HFFc6 (cell line): ENCODE results near the gene FGF14. TPM values are rescaled to one million over a fixed set of nuclear protein-coding genes. Genes with fewer than 3 reads are reported as not detected.
"Not testable (repeated sequence)": the region's sequence is repeated elsewhere in the genome, so short reads cannot be mapped to it uniquely, and the experiment has no call there.

Experiments
- DNase-seq: peaks from one replicate; pipeline ENCODE4 v3.0.0-alpha.2; 2018
- H3K27ac Mint-ChIP-seq: 2 replicates; pipeline ENCODE4 v1.8.0; 2020; ENCODE audit warnings: mild to moderate bottlenecking, mixed read lengths
- H3K27me3 Mint-ChIP-seq: 2 replicates; pipeline ENCODE4 v1.8.0; 2021; ENCODE audit warnings: mild to moderate bottlenecking, moderate library complexity, mixed read lengths; ENCODE audit not compliant: insufficient read depth
- H3K36me3 Mint-ChIP-seq: 2 replicates; pipeline ENCODE4 v1.8.0; 2021; ENCODE audit warnings: low read depth, mixed read lengths
- H3K4me1 Mint-ChIP-seq: 2 replicates; pipeline ENCODE4 v1.8.0; 2020; ENCODE audit warnings: low read depth, mixed read lengths
- H3K4me3 Mint-ChIP-seq: 2 replicates; pipeline ENCODE4 v1.8.0; 2020; ENCODE audit warnings: mild to moderate bottlenecking, moderate library complexity, mixed read lengths
- H3K9me3 Mint-ChIP-seq: 2 replicates; pipeline ENCODE4 v1.8.0; 2020; ENCODE audit warnings: mild to moderate bottlenecking, mixed read lengths
- total RNA-seq, 6 experiments: library from RNA; stranded (reverse); fragmentation: NEBNext Ultra II Directional; extraction: Animal tissue kit (Norgen Biotek cat#: 25700); gene quantifications; 2 replicates in 1 of 6; 3 replicates in 5 of 6; pipeline ENCODE4 v1.2.3, GENCODE V29; 2021
- TF ChIP-seq, protein P1 (sequence below): fragments of 200-600 bp; sonication (generic); IDR thresholded peaks from 2 replicates; pipeline ENCODE4 v1.5.0; 2021; ENCODE audit warnings: antibody characterized with exemption, mild to moderate bottlenecking

The FGF14 gene
- total RNA-seq, 6 experiments from 2014 or later: 0.02 to 0.03 TPM; not detected in 4

DNA sequence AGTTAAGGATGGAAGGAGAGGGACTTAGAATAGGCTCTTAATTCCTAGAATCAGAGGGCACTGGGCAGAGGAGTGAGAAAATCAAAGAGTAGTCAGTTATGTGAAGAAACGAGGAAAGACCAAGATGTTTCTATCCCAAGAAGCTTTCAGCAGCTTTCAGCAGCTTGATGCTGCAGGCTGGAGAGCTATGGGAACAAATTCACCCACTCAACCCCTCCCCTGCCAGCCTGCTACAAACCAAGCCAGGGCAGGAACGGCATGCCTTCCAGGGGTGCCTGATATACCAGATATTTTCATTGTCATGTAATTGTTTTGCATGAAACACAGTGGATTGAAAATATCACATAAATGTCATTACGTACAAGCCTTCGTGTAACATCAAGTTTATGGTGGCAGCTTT is 262.2 kb downstream of the FGF14 start:
- Mint-ChIP-seq H3K27me3 (no peaks in the 10 kb centered on the region), H3K36me3 (no peaks in the 10 kb centered on the region), H3K27ac (no peak overlapping the region), H3K9me3 (no peaks in the 10 kb centered on the region), H3K4me3 (no peak overlapping the region), H3K4me1 (no peaks in the 10 kb centered on the region)
- DNase-seq: no peak
- TF ChIP-seq, protein P1, sequence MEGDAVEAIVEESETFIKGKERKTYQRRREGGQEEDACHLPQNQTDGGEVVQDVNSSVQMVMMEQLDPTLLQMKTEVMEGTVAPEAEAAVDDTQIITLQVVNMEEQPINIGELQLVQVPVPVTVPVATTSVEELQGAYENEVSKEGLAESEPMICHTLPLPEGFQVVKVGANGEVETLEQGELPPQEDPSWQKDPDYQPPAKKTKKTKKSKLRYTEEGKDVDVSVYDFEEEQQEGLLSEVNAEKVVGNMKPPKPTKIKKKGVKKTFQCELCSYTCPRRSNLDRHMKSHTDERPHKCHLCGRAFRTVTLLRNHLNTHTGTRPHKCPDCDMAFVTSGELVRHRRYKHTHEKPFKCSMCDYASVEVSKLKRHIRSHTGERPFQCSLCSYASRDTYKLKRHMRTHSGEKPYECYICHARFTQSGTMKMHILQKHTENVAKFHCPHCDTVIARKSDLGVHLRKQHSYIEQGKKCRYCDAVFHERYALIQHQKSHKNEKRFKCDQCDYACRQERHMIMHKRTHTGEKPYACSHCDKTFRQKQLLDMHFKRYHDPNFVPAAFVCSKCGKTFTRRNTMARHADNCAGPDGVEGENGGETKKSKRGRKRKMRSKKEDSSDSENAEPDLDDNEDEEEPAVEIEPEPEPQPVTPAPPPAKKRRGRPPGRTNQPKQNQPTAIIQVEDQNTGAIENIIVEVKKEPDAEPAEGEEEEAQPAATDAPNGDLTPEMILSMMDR: no peak

DNA sequence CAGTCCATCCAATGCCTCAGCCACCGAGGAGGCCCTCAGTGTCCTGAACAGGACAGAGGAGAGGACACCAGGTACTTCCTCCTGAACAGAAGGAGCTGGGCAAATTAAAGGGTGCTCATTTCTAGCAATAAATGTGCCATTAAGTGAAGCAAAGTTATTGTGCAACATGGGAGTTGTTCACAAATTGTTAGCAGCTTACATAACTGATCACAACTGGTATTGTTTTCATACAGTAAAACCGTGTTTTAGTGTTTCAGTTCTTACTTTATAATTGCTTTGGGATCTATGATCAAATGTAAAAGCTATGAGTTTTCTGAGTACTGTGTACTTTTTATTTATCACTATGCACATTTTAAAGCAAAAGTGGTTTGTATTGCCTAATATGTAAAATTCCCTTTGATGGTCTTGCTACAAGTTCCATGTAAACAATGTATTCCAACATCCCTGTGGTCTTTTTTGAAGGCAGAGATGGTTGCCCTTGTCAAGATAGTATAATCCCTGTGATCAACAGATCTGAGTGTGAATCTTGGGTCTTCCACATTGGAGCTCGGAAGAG is 263.1 kb downstream of the FGF14 start:
- no peaks in the 10 kb centered on the region for H3K36me3 Mint-ChIP-seq
- no peaks in the 10 kb centered on the region for H3K4me1 Mint-ChIP-seq
- no peak overlapping the region for H3K4me3 Mint-ChIP-seq
- TF ChIP-seq, protein P1: no peak
- H3K27me3 Mint-ChIP-seq: no peaks in the 10 kb centered on the region
- no peak for DNase-seq
- H3K27ac Mint-ChIP-seq: no peak overlapping the region
- no peaks in the 10 kb centered on the region for H3K9me3 Mint-ChIP-seq

DNA sequence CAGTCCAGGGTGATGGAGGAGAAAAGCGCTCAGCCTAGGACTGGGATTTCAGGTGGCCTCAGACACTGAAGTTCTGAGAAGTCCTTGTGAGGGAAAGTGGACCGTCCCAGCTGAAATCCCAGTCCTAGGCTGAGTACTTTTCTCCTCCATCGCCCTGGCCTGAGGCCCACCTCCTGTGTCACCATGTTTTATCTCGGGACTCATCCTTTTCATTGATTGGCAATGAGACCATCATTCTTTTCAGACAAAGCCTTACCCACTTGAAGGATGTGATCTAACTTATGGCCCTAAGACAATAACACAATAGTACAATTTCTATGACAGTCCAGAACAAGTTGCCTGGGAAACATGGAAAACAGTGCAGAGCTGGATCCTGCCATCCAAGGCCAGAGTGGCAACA is 263.9 kb downstream of the FGF14 start:
- DNase-seq, H3K4me1 Mint-ChIP-seq, H3K4me3 Mint-ChIP-seq, H3K36me3 Mint-ChIP-seq, H3K27me3 Mint-ChIP-seq, H3K27ac Mint-ChIP-seq, H3K9me3 Mint-ChIP-seq: not testable (repeated sequence)

DNA sequence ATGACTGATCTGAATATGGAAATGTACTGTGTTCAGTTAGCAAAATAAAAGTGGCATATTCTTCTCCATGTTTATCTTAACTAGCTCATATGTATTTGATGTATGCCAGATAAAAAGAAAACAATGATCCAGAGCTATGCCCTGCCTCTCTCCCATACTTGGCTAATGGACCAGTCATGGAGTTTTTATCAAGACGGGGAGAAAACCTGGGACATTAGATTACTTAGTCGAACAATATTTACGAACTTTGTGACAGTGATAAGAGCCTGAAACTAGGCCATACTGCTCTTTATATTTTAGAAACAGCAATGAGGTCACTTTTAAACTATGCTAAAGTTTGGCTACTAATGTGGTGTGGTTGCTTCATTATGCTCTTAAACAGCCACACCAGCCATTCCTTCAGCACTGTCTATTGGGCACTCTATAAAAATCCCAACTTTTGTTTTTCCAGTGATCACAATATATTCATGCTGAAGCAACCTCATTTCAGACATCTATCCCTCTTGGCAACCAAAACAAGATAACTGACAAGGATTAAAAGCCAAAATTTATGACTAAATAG is 265.0 kb downstream of the FGF14 start:
- Mint-ChIP-seq H3K27me3 (no peaks in the 10 kb centered on the region), H3K9me3 (peaks cover 3% of the 10 kb centered on the region), H3K4me1 (no peaks in the 10 kb centered on the region), H3K4me3 (no peak overlapping the region), H3K36me3 (no peaks in the 10 kb centered on the region), H3K27ac (no peak overlapping the region)
- TF ChIP-seq, protein P1: no peak
- DNase-seq: no peak

DNA sequence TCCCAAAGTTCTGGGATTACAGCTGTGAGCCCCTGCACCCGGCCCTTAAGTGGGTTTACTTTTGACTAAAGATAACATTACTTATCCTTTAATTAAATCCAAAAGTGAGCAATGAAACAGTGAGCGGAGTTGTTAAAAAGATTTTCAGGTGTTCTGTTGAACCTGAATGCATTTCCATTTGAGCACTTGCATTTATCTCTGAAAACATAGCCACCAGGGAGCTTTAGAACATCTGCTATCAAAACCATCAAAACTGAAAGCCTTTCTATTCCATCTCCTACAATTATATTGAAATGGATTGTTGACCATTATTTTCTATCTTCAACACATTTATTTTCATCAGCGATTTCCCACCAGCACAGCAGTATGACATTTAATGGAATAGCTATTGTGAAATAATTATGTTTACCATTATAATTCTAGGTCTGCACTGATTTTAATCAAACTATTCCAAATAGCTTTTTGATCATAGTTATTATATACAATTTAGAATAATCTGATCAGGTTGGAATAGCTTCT is 269.0 kb downstream of the FGF14 start:
- Mint-ChIP-seq H3K4me1 (no peaks in the 10 kb centered on the region), H3K27ac (no peak overlapping the region)
- TF ChIP-seq, protein P1: no peak

DNA sequence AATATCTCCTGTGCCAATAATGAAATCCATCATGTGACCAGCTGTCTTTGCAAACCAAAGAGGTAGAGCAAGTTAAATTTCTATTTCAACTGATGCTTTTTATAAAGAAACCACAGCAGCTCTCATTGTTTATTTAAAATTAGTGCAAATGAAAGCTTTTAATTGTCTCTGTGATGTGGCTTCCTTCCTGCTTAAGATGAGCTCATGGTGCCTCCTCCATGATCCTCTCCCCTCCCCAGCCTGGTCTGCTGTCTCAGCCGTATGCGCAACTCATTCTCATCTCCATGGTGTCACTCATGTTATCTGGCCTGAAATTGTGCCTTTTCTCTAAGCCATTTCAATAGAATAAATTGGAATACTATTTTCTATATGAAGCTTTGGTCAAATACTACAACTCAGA is 270.6 kb downstream of the FGF14 start:
- no peaks in the 10 kb centered on the region; the same call in 1 of the 2 replicates for H3K27me3 Mint-ChIP-seq
- H3K4me3 Mint-ChIP-seq: no peak overlapping the region
- peaks cover 20% of the 10 kb centered on the region for H3K9me3 Mint-ChIP-seq
- no peak for DNase-seq
- TF ChIP-seq, protein P1: no peak
- H3K27ac Mint-ChIP-seq: no peak overlapping the region
- no peaks in the 10 kb centered on the region for H3K36me3 Mint-ChIP-seq
- no peaks in the 10 kb centered on the region for H3K4me1 Mint-ChIP-seq

More for the DNA sequence above, 269.0 kb downstream of the FGF14 start:
- H3K27me3 Mint-ChIP-seq: no peaks in the 10 kb centered on the region; the same call in 1 of the 2 replicates
- DNase-seq: no peak
- H3K36me3 Mint-ChIP-seq: no peaks in the 10 kb centered on the region
- no peak overlapping the region for H3K4me3 Mint-ChIP-seq
- H3K9me3 Mint-ChIP-seq: peaks cover 18% of the 10 kb centered on the region
